K562 (cell line): ENCODE measurements around the gene PRPSAP1. TPM values are rescaled to one million over a fixed set of nuclear protein-coding genes. Genes with fewer than 3 reads are reported as not detected.
A peak's percentile ranks its signal among the peaks of the same experiment; 100 is the strongest.

Experiments
- NR2F6 ChIP-seq: fragments of 450-650 bp; formaldehyde crosslinking; IDR thresholded peaks from 2 replicates; pipeline ENCODE4 v1.4.0; 2020; ENCODE audit warnings: mild to moderate bottlenecking
- PRDM10 ChIP-seq: fragments of 450-650 bp; IDR thresholded peaks from 2 replicates; pipeline ENCODE4 v1.6.1; 2018; ENCODE audit not compliant: partially characterized antibody
- ZBTB5 ChIP-seq: fragments of 450-650 bp; IDR thresholded peaks from 2 replicates; pipeline ENCODE4 v1.6.1; 2017; ENCODE audit warnings: antibody characterized with exemption
- ZNF134 ChIP-seq: fragments of 250-450 bp; sonication (Bioruptor Pico); conservative IDR thresholded peaks from 2 replicates; pipeline ENCODE4 v1.4.0; 2020
- ZNF232 ChIP-seq: sonication (generic); formaldehyde crosslinking; IDR thresholded peaks from 2 replicates; pipeline ENCODE4 v1.8.0; 2022; ENCODE audit warnings: mild to moderate bottlenecking, missing genetic modification reagents
- ZNF41 ChIP-seq: fragments of 250-450 bp; sonication (Bioruptor Pico); conservative IDR thresholded peaks from 2 replicates; pipeline ENCODE4 v1.4.0; 2020; ENCODE audit warnings: mild to moderate bottlenecking
- polyA plus RNA-seq, 8 experiments: library from polyadenylated mRNA; depleted of rRNA in 4 of 8; stranded (reverse) in 5 of 8; unstranded in 3 of 8; fragments of >200 nt; fragmentation: Nextera tagmentation in 2 of 8; fragmentation: Illumina TruSeq in 1 of 8; extraction: Ambion mirVana in 2 of 8; extraction: Trizol in 1 of 8; gene quantifications; 2 replicates each; pipeline versions ENCODE4 v1.2.1 to v1.2.3, GENCODE V29; 2011 to 2014; ENCODE audit warnings: inconsistent platforms in 1 of 8, missing spikeins in 1 of 8
- total RNA-seq, 7 experiments: library from RNA; depleted of rRNA in 6 of 7; stranded (reverse); fragments of >200 nt in 6 of 7; fragmentation: Illumina TruSeq in 2 of 7; extraction: Trizol in 2 of 7; gene quantifications; 2 replicates each; pipeline versions ENCODE4 v1.2.1 to v1.2.3, GENCODE V29; 2011 to 2021; ENCODE audit warnings: low replicate concordance in 1 of 7
- TF ChIP-seq, protein P1 (sequence below): fragments of 450-650 bp; IDR thresholded peaks from 2 replicates; pipeline ENCODE4 v1.6.1; 2016; ENCODE audit warnings: low read depth, mild to moderate bottlenecking, moderate library complexity
- TF ChIP-seq, protein P2 (sequence below): fragments of 200-800 bp; sonication (Bioruptor generic); IDR thresholded peaks from 2 replicates; pipeline ENCODE4 v1.6.1; 2016; ENCODE audit warnings: missing genetic modification characterization, missing compliant biosample characterization

Gene PRPSAP1
- total and polyA plus RNA-seq, 9 of the 15 experiments (the other 6 are each of a cell fraction or from before 2014, with no cell fraction given), result 21.9 to 77.1 (median 40.8) TPM

DNA sequence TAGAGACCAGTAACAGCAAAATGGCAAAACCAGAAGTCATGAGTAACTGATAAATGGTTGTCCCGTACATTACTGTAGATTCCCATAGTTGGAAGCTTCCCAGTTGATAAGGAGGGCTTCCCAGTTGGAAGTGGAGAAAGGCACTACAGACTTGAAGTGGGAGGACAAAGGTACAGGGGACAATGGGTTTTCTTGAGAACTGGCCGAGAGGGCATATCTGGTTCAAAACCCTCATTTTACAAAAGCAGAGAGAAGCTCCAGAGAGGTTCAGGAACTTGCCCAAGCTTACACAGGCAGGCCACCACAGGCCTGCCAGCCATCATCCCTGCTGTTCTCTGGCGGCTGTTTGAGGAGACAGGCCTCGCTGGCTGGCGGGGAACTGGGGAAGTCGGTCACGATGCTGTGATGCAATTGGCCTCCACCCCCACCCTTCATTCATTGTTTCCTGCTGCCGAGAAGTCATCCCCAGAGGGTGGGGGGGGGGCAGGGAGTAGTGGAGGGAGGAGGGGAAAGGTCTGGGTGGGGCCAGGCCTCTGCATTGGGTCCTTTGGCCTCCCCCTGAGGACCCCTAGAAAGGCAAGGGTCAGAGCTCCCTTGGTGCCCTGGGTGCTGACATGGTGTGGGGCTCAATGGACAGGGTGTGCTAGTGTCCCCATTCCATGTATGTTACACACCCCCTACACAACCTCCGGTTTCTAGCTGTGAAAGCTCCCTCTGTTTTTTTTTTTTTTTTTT lies 85.5 kb downstream of the PRPSAP1 start (continued):
- no peak for TF ChIP-seq ZNF41
- peak; percentile 13 for TF ChIP-seq PRDM10
- no peak for TF ChIP-seq ZNF232 (CRISPR knock-in tag)
- TF ChIP-seq, protein P1, sequence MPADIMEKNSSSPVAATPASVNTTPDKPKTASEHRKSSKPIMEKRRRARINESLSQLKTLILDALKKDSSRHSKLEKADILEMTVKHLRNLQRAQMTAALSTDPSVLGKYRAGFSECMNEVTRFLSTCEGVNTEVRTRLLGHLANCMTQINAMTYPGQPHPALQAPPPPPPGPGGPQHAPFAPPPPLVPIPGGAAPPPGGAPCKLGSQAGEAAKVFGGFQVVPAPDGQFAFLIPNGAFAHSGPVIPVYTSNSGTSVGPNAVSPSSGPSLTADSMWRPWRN, result no peak
- no peak for TF ChIP-seq ZBTB5
- no peak for TF ChIP-seq ZNF134 (CRISPR knock-in tag)
- TF ChIP-seq NR2F6 (CRISPR knock-in tag), result no peak
- TF ChIP-seq, protein P2, sequence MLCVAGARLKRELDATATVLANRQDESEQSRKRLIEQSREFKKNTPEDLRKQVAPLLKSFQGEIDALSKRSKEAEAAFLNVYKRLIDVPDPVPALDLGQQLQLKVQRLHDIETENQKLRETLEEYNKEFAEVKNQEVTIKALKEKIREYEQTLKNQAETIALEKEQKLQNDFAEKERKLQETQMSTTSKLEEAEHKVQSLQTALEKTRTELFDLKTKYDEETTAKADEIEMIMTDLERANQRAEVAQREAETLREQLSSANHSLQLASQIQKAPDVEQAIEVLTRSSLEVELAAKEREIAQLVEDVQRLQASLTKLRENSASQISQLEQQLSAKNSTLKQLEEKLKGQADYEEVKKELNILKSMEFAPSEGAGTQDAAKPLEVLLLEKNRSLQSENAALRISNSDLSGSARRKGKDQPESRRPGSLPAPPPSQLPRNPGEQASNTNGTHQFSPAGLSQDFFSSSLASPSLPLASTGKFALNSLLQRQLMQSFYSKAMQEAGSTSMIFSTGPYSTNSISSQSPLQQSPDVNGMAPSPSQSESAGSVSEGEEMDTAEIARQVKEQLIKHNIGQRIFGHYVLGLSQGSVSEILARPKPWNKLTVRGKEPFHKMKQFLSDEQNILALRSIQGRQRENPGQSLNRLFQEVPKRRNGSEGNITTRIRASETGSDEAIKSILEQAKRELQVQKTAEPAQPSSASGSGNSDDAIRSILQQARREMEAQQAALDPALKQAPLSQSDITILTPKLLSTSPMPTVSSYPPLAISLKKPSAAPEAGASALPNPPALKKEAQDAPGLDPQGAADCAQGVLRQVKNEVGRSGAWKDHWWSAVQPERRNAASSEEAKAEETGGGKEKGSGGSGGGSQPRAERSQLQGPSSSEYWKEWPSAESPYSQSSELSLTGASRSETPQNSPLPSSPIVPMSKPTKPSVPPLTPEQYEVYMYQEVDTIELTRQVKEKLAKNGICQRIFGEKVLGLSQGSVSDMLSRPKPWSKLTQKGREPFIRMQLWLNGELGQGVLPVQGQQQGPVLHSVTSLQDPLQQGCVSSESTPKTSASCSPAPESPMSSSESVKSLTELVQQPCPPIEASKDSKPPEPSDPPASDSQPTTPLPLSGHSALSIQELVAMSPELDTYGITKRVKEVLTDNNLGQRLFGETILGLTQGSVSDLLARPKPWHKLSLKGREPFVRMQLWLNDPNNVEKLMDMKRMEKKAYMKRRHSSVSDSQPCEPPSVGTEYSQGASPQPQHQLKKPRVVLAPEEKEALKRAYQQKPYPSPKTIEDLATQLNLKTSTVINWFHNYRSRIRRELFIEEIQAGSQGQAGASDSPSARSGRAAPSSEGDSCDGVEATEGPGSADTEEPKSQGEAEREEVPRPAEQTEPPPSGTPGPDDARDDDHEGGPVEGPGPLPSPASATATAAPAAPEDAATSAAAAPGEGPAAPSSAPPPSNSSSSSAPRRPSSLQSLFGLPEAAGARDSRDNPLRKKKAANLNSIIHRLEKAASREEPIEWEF (CRISPR knock-in tag), result no peak
